A549 (cell line): ENCODE data around the gene EID2.

Experiments
- CEBPB ChIP-seq, 2 experiments: fragments of >200 bp in 1 of 2; sonication (Bioruptor Twin) in 1 of 2; formaldehyde crosslinking in 1 of 2; IDR thresholded peaks; 2 replicates each; pipeline ENCODE4 v1.6.1; 2012 to 2016
- CTCF ChIP-seq: fragments of >200 bp; sonication (Bioruptor Twin); formaldehyde crosslinking; IDR thresholded peaks from 3 replicates; pipeline ENCODE4 v1.5.1; 2016
- EP300 ChIP-seq, 2 experiments: fragments of >200 bp; sonication (Bioruptor Twin); formaldehyde crosslinking; IDR thresholded peaks; 2 replicates in 1 of 2; 3 replicates in 1 of 2; pipeline ENCODE4 v1.6.1; 2016 to 2017
- SMC3 ChIP-seq: fragments of >200 bp; sonication (Bioruptor Twin); formaldehyde crosslinking; IDR thresholded peaks from 3 replicates; pipeline ENCODE4 v1.6.1; 2018; ENCODE audit warnings: inconsistent platforms

GRCh38 chr19:39543477-39543857 is 3.5 kb upstream of the EID2 start:
- no peak for TF ChIP-seq CTCF
- no peak for TF ChIP-seq SMC3
- TF ChIP-seq EP300 (IDR thresholded peaks at IDR 0.05) = no peak
- no peak for TF ChIP-seq CEBPB (IDR thresholded peaks at IDR 0.05)
